ENCODE measurements around the gene C1S. TPM values are rescaled to one million over a fixed set of nuclear protein-coding genes. Genes with fewer than 3 reads are reported as not detected.

C1S gene
- total and polyA plus RNA-seq, 2 experiments from 2014 or later = 4.9 to 9.7 TPM

DNA sequence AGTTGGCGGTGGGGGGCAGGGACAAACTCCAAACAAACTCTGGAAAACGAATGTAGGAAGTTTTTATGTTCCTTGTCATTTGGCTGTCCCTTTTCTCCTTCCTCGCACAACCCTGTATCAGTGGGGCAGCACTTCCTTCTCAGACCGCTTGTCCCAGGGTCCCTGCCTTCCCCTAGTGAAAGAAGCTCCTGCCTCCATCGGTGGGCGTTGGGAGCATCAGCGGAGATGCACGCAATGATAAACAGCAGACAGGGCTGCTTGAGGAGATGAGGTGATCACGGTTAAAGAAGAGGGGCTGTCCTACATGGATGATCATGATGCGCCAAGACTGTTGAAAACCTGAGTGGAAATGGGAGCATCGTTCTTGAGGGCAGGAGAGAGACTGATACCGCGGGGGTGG is 620 bp downstream of the C1S start (continued):
- TF ChIP-seq ZNF331 (CRISPR knock-in tag; IDR thresholded peaks at IDR 0.05; ENCODE audit: low read depth) = no peak
- TF ChIP-seq ZNF114 (CRISPR knock-in tag; IDR thresholded peaks at IDR 0.05) = no peak
- TF ChIP-seq, protein P1, sequence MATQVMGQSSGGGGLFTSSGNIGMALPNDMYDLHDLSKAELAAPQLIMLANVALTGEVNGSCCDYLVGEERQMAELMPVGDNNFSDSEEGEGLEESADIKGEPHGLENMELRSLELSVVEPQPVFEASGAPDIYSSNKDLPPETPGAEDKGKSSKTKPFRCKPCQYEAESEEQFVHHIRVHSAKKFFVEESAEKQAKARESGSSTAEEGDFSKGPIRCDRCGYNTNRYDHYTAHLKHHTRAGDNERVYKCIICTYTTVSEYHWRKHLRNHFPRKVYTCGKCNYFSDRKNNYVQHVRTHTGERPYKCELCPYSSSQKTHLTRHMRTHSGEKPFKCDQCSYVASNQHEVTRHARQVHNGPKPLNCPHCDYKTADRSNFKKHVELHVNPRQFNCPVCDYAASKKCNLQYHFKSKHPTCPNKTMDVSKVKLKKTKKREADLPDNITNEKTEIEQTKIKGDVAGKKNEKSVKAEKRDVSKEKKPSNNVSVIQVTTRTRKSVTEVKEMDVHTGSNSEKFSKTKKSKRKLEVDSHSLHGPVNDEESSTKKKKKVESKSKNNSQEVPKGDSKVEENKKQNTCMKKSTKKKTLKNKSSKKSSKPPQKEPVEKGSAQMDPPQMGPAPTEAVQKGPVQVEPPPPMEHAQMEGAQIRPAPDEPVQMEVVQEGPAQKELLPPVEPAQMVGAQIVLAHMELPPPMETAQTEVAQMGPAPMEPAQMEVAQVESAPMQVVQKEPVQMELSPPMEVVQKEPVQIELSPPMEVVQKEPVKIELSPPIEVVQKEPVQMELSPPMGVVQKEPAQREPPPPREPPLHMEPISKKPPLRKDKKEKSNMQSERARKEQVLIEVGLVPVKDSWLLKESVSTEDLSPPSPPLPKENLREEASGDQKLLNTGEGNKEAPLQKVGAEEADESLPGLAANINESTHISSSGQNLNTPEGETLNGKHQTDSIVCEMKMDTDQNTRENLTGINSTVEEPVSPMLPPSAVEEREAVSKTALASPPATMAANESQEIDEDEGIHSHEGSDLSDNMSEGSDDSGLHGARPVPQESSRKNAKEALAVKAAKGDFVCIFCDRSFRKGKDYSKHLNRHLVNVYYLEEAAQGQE (IDR thresholded peaks at IDR 0.05; ENCODE audit: unreplicated experiment) = no peak
- TF ChIP-seq NANOG (IDR thresholded peaks at IDR 0.05; ENCODE audit: borderline replicate concordance) = no peak
- no peak for TF ChIP-seq STAT1 (IDR thresholded peaks at IDR 0.05; ENCODE audit: unreplicated experiment)

DNA sequence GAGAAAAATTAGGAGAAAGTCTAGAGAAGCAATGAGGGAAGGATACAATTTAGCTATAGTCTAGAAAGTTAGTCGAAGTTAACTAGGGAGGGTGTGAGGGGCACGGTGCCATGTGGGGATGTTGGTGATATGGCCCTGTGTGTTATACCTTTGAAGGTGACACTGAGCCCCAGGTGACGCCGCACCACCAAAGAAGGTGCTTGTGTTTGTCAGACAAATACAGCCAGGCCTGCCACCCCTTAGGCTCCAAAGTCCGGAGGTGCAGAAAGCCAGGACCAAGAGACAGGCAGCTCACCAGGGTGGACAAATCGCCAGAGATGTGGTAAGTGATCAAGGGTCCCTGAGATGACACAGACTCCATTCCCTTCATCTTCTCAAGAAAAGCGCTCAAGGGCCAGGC is 1.1 kb downstream of the C1S start:
- DNase-seq (ENCODE audit: low spot score) (no peak), ATAC-seq (no peak)
- Histone ChIP-seq H3K27ac (ENCODE audit: low read depth) (no peak overlapping the region), H2AFZ (peak overlapping the region; percentile 67), H3K36me3 (ENCODE audit: insufficient read depth) (no peaks in the 10 kb centered on the region), H3K4me1 (ENCODE audit: insufficient read depth) (peaks cover 8% of the 10 kb centered on the region), H3K79me2 (replicated peaks; ENCODE audit: insufficient read depth) (no peaks in the 10 kb centered on the region), H4K20me1 (replicated peaks; ENCODE audit: insufficient read depth) (no peaks in the 10 kb centered on the region), H3K4me2 (peak overlapping the region; percentile 56), H3K27me3 (ENCODE audit: insufficient read depth) (no peaks in the 10 kb centered on the region), H3F3A (replicated peaks; ENCODE audit: low read depth) (no peaks in the 10 kb centered on the region), H3K9me2 (ENCODE audit: insufficient read depth) (no peaks in the 10 kb centered on the region), H3K4me3 (no peak overlapping the region)
- H3K9me3 Mint-ChIP-seq = no peaks in the 10 kb centered on the region
- peaks cover 18% of the 10 kb centered on the region for H3K4me1 Mint-ChIP-seq
- H3K36me3 Mint-ChIP-seq (ENCODE audit: low read depth) = no peaks in the 10 kb centered on the region
- no peak overlapping the region; the same call in 2 of the 3 replicates for H3K4me3 Mint-ChIP-seq
- H3K27ac Mint-ChIP-seq = no peak overlapping the region
- peaks cover 11% of the 10 kb centered on the region for H3K27me3 Mint-ChIP-seq (ENCODE audit: insufficient read depth, low read depth, poor library complexity)
- TF ChIP-seq CREB1 (CRISPR knock-in tag; IDR thresholded peaks at IDR 0.05; ENCODE audit: low read depth) (no peak), EZH2 (IDR thresholded peaks at IDR 0.05; ENCODE audit: low read depth, unreplicated experiment) (no peak), JUNB (IDR thresholded peaks at IDR 0.05; ENCODE audit: unreplicated experiment) (no peak), POLR2AphosphoS5 (IDR thresholded peaks at IDR 0.05; ENCODE audit: low read depth) (no peak), ZNF331 (CRISPR knock-in tag; IDR thresholded peaks at IDR 0.05; ENCODE audit: low read depth) (no peak)
- TF ChIP-seq, protein P1 (IDR thresholded peaks at IDR 0.05; ENCODE audit: unreplicated experiment) = no peak
- TF ChIP-seq, protein P2, sequence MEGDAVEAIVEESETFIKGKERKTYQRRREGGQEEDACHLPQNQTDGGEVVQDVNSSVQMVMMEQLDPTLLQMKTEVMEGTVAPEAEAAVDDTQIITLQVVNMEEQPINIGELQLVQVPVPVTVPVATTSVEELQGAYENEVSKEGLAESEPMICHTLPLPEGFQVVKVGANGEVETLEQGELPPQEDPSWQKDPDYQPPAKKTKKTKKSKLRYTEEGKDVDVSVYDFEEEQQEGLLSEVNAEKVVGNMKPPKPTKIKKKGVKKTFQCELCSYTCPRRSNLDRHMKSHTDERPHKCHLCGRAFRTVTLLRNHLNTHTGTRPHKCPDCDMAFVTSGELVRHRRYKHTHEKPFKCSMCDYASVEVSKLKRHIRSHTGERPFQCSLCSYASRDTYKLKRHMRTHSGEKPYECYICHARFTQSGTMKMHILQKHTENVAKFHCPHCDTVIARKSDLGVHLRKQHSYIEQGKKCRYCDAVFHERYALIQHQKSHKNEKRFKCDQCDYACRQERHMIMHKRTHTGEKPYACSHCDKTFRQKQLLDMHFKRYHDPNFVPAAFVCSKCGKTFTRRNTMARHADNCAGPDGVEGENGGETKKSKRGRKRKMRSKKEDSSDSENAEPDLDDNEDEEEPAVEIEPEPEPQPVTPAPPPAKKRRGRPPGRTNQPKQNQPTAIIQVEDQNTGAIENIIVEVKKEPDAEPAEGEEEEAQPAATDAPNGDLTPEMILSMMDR (conservative IDR thresholded peaks at IDR 0.05; ENCODE audit: low read depth in 2 of 2) = no peak
